K562 (cell line): ENCODE results near the gene NEMP1. TPM values are rescaled to one million over a fixed set of nuclear protein-coding genes. Genes with fewer than 3 reads are reported as not detected.

Experiments
- ARID2 ChIP-seq: fragments of 450-650 bp; IDR thresholded peaks from 2 replicates; pipeline ENCODE4 v1.6.1; 2017; ENCODE audit warnings: antibody characterized with exemption, mild to moderate bottlenecking
- CCAR2 ChIP-seq: fragments of 200-400 bp; formaldehyde crosslinking; IDR thresholded peaks from 2 replicates; pipeline ENCODE4 v1.6.1; 2017; ENCODE audit warnings: mild to moderate bottlenecking, low read depth, low read length
- CGGBP1 ChIP-seq: fragments of 250-450 bp; sonication (Bioruptor Pico); IDR thresholded peaks from 2 replicates; pipeline ENCODE4 v1.9.0; 2021; ENCODE audit warnings: mild to moderate bottlenecking
- CREB3 ChIP-seq: fragments of 450-650 bp; conservative IDR thresholded peaks from 2 replicates; pipeline ENCODE4 v1.6.1; 2016; ENCODE audit warnings: missing genetic modification characterization, low read depth, mild to moderate bottlenecking, missing compliant biosample characterization, moderate library complexity
- EGR1 ChIP-seq: fragments of 450-650 bp; conservative IDR thresholded peaks from 2 replicates; pipeline ENCODE4 v1.6.1; 2017; ENCODE audit warnings: mild to moderate bottlenecking
- ESRRB ChIP-seq: fragments of 250-450 bp; sonication (Bioruptor Pico); IDR thresholded peaks from 2 replicates; pipeline ENCODE4 v1.5.0; 2020; ENCODE audit warnings: mild to moderate bottlenecking, moderate library complexity, borderline replicate concordance
- ILK ChIP-seq: fragments of 450-650 bp; IDR thresholded peaks from 2 replicates; pipeline ENCODE4 v1.6.1; 2016; ENCODE audit warnings: missing genetic modification characterization, low read depth, mild to moderate bottlenecking, missing compliant biosample characterization, moderate library complexity, borderline replicate concordance
- KDM1A ChIP-seq, 2 experiments: fragments of 450-650 bp; IDR thresholded peaks; 2 replicates each; pipeline ENCODE4 v1.6.1; 2016; ENCODE audit warnings: mild to moderate bottlenecking in 2 of 2
- L3MBTL2 ChIP-seq: fragments of 450-650 bp; IDR thresholded peaks from 2 replicates; pipeline ENCODE4 v1.6.1; 2016; ENCODE audit warnings: mild to moderate bottlenecking, moderate library complexity
- NELFE ChIP-seq: IDR thresholded peaks from 2 replicates; pipeline ENCODE4 v1.6.1; 2011; ENCODE audit warnings: mild to moderate bottlenecking; ENCODE audit not compliant: insufficient read depth, insufficient read length
- NFIX ChIP-seq: fragments of 250-450 bp; sonication (Bioruptor Pico); IDR thresholded peaks from 2 replicates; pipeline ENCODE4 v1.4.0; 2020; ENCODE audit warnings: low read depth, mild to moderate bottlenecking, moderate library complexity
- POLR2H ChIP-seq: IDR thresholded peaks from 2 replicates; pipeline ENCODE4 v1.6.1; 2016; ENCODE audit warnings: missing genetic modification characterization, low read depth, mild to moderate bottlenecking, control low read depth, missing compliant biosample characterization, moderate library complexity
- RBFOX2 ChIP-seq: fragments of 200-400 bp; formaldehyde crosslinking; IDR thresholded peaks from 2 replicates; pipeline ENCODE4 v1.6.1; 2017; ENCODE audit warnings: low read depth, mild to moderate bottlenecking, low read length, moderate library complexity
- RBM17 ChIP-seq: fragments of 200-400 bp; formaldehyde crosslinking; IDR thresholded peaks from 2 replicates; pipeline ENCODE4 v1.6.1; 2017; ENCODE audit warnings: low read depth, mild to moderate bottlenecking, low read length, borderline replicate concordance
- SNIP1 ChIP-seq: fragments of 450-650 bp; IDR thresholded peaks from 2 replicates; pipeline ENCODE4 v1.7.1; 2017; ENCODE audit warnings: low read depth, mild to moderate bottlenecking
- USF1 ChIP-seq: sonication (generic); formaldehyde crosslinking; IDR thresholded peaks from 2 replicates; pipeline ENCODE4 v1.9.0; 2022; ENCODE audit warnings: mild to moderate bottlenecking, missing genetic modification reagents
- ZNF212 ChIP-seq: fragments of 450-650 bp; formaldehyde crosslinking; IDR thresholded peaks from 2 replicates; pipeline ENCODE4 v1.4.0; 2020; ENCODE audit warnings: mild to moderate bottlenecking
- polyA plus RNA-seq, 8 experiments: library from polyadenylated mRNA; depleted of rRNA in 4 of 8; stranded (reverse) in 5 of 8; unstranded in 3 of 8; fragments of >200 nt; fragmentation: Nextera tagmentation in 2 of 8; fragmentation: Illumina TruSeq in 1 of 8; extraction: Ambion mirVana in 2 of 8; extraction: Trizol in 1 of 8; gene quantifications; 2 replicates each; pipeline versions ENCODE4 v1.2.1 to v1.2.3, GENCODE V29; 2011 to 2014; ENCODE audit warnings: inconsistent platforms in 1 of 8, missing spikeins in 1 of 8
- total RNA-seq, 7 experiments: library from RNA; depleted of rRNA in 6 of 7; stranded (reverse); fragments of >200 nt in 6 of 7; fragmentation: Illumina TruSeq in 2 of 7; extraction: Trizol in 2 of 7; gene quantifications; 2 replicates each; pipeline versions ENCODE4 v1.2.1 to v1.2.3, GENCODE V29; 2011 to 2021; ENCODE audit warnings: low replicate concordance in 1 of 7
- TF ChIP-seq, protein P1 (sequence below): sonication (generic); formaldehyde crosslinking; IDR thresholded peaks from 2 replicates; pipeline ENCODE4 v1.8.0; 2022; ENCODE audit warnings: mild to moderate bottlenecking, missing genetic modification reagents
- TF ChIP-seq, protein P2 (sequence below): fragments of 250-450 bp; sonication (Bioruptor Pico); IDR thresholded peaks from 2 replicates; pipeline ENCODE4 v1.5.0; 2021

The NEMP1 gene
- total and polyA plus RNA-seq, 9 of the 15 experiments (the other 6 are each of a cell fraction or from before 2014, with no cell fraction given): 9.5 to 82.2 (median 41.2) TPM

GRCh38 chr12:57027011-57027804 lies 51.4 kb downstream of the NEMP1 start (continued):
- TF ChIP-seq POLR2H (tag): no peak
- 0 out of 2 replicates have a peak, but pooled peaks have one; percentile 29 for TF ChIP-seq RBFOX2
- TF ChIP-seq NELFE: no peak
- TF ChIP-seq CCAR2: no peak
- TF ChIP-seq ARID2: no peak
- TF ChIP-seq, protein P1, sequence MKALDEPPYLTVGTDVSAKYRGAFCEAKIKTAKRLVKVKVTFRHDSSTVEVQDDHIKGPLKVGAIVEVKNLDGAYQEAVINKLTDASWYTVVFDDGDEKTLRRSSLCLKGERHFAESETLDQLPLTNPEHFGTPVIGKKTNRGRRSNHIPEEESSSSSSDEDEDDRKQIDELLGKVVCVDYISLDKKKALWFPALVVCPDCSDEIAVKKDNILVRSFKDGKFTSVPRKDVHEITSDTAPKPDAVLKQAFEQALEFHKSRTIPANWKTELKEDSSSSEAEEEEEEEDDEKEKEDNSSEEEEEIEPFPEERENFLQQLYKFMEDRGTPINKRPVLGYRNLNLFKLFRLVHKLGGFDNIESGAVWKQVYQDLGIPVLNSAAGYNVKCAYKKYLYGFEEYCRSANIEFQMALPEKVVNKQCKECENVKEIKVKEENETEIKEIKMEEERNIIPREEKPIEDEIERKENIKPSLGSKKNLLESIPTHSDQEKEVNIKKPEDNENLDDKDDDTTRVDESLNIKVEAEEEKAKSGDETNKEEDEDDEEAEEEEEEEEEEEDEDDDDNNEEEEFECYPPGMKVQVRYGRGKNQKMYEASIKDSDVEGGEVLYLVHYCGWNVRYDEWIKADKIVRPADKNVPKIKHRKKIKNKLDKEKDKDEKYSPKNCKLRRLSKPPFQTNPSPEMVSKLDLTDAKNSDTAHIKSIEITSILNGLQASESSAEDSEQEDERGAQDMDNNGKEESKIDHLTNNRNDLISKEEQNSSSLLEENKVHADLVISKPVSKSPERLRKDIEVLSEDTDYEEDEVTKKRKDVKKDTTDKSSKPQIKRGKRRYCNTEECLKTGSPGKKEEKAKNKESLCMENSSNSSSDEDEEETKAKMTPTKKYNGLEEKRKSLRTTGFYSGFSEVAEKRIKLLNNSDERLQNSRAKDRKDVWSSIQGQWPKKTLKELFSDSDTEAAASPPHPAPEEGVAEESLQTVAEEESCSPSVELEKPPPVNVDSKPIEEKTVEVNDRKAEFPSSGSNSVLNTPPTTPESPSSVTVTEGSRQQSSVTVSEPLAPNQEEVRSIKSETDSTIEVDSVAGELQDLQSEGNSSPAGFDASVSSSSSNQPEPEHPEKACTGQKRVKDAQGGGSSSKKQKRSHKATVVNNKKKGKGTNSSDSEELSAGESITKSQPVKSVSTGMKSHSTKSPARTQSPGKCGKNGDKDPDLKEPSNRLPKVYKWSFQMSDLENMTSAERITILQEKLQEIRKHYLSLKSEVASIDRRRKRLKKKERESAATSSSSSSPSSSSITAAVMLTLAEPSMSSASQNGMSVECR (CRISPR knock-in tag): no peak
- no peak for TF ChIP-seq ESRRB (CRISPR knock-in tag)
- peak; percentile 61 for TF ChIP-seq USF1 (CRISPR knock-in tag)
- TF ChIP-seq CREB3: no peak
- peak; percentile 91 for TF ChIP-seq L3MBTL2
- TF ChIP-seq KDM1A (IDR thresholded peaks at IDR 0.05): peak in 1 of 2 experiments; percentile 72; a peak in 3 of 4 replicates
- peak; percentile 93 for TF ChIP-seq EGR1
- TF ChIP-seq NFIX (CRISPR knock-in tag): no peak
- TF ChIP-seq ILK (tag): no peak
- TF ChIP-seq ZNF212 (CRISPR knock-in tag): no peak
- TF ChIP-seq SNIP1: no peak
- TF ChIP-seq CGGBP1: no peak
- no peak for TF ChIP-seq RBM17
- TF ChIP-seq, protein P2, sequence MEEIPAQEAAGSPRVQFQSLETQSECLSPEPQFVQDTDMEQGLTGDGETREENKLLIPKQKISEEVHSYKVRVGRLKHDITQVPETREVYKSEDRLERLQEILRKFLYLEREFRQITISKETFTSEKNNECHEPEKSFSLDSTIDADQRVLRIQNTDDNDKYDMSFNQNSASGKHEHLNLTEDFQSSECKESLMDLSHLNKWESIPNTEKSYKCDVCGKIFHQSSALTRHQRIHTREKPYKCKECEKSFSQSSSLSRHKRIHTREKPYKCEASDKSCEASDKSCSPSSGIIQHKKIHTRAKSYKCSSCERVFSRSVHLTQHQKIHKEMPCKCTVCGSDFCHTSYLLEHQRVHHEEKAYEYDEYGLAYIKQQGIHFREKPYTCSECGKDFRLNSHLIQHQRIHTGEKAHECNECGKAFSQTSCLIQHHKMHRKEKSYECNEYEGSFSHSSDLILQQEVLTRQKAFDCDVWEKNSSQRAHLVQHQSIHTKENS (CRISPR knock-in tag): no peak
